ENCODE measurements around the gene ZNF333. TPM values are rescaled to one million over a fixed set of nuclear protein-coding genes. Genes with fewer than 3 reads are reported as not detected.
"Not testable (repeated sequence)": the region's sequence is repeated elsewhere in the genome, so short reads cannot be mapped to it uniquely, and the experiment has no call there.

The ZNF333 gene
- total RNA-seq, 2 experiments from 2014 or later = 11.7 to 12.7 TPM

- Mint-ChIP-seq H3K36me3 (ENCODE audit: low read depth) (no peaks in the 10 kb centered on the region), H3K9me3 (ENCODE audit: low read depth) (peaks cover 2% of the 10 kb centered on the region), H3K4me3 (no peak overlapping the region), H3K27ac (no peak overlapping the region), H3K4me1 (no peaks in the 10 kb centered on the region), H3K27me3 (no peaks in the 10 kb centered on the region)
- ATAC-seq (no peak), DNase-seq (no peak)
- POLR2A ChIA-PET = interaction anchor here (0.6 kb wide), 1 partner anchor 38 kb away, joined by 3 read pairs; no protein-coding TSS in a partner anchor
- CTCF ChIA-PET = no interaction called here
- intact Hi-C loops (cut with DNase I, micrococcal nuclease) = no loop called here
These were observed 46.1 kb downstream of the ZNF333 start for GRCh38 chr19:14735915-14736314.

GRCh38 chr19:14746886-14747285 is 57.0 kb downstream of the ZNF333 start:
- Mint-ChIP-seq H3K36me3 (ENCODE audit: low read depth) (no peaks in the 10 kb centered on the region), H3K9me3 (ENCODE audit: low read depth) (peaks cover 2% of the 10 kb centered on the region), H3K27ac (no peak overlapping the region), H3K27me3 (peaks cover 2% of the 10 kb centered on the region), H3K4me1 (no peaks in the 10 kb centered on the region), H3K4me3 (no peak overlapping the region)
- no peak for ATAC-seq
- ChIA-PET CTCF (interaction anchor here (0.6 kb wide), 1 partner anchor 100 kb away, joined by 3 read pairs; no protein-coding TSS in a partner anchor), POLR2A (no interaction called here)
- no peak for DNase-seq
- intact Hi-C loops (cut with DNase I, micrococcal nuclease) = no loop called here

GRCh38 chr19:14748601-14749000 is 58.8 kb downstream of the ZNF333 start:
- intact Hi-C loops (cut with DNase I, micrococcal nuclease) = no loop called here
- ATAC-seq (no peak), DNase-seq (no peak)
- no peaks in the 10 kb centered on the region for H3K4me1 Mint-ChIP-seq
- no peaks in the 10 kb centered on the region for H3K36me3 Mint-ChIP-seq (ENCODE audit: low read depth)
- H3K27me3 Mint-ChIP-seq = peaks cover 2% of the 10 kb centered on the region
- no peak overlapping the region for H3K27ac Mint-ChIP-seq
- H3K9me3 Mint-ChIP-seq (ENCODE audit: low read depth) = peaks cover 2% of the 10 kb centered on the region
- H3K4me3 Mint-ChIP-seq = no peak overlapping the region
- ChIA-PET CTCF (no interaction called here), POLR2A (no interaction called here)

- H3K36me3 Mint-ChIP-seq (ENCODE audit: low read depth) = no peaks in the 10 kb centered on the region
- intact Hi-C loops (cut with DNase I, micrococcal nuclease) = no loop called here
These were observed 69.0 kb downstream of the ZNF333 start for GRCh38 chr19:14758816-14759215.

GRCh38 chr19:14761607-14762006 is 71.8 kb downstream of the ZNF333 start:
- no peaks in the 10 kb centered on the region for H3K4me1 Mint-ChIP-seq
- no peak for ATAC-seq
- POLR2A ChIA-PET = no interaction called here

More at GRCh38 chr19:14758816-14759215, 69.0 kb downstream of the ZNF333 start:
- no peak overlapping the region for H3K4me3 Mint-ChIP-seq
- DNase-seq (no peak), ATAC-seq (no peak)
- H3K4me1 Mint-ChIP-seq = no peaks in the 10 kb centered on the region
- no peaks in the 10 kb centered on the region for H3K9me3 Mint-ChIP-seq (ENCODE audit: low read depth)
- no peak overlapping the region for H3K27ac Mint-ChIP-seq
- POLR2A ChIA-PET = no interaction called here
- CTCF ChIA-PET = no interaction called here
- peaks cover 3% of the 10 kb centered on the region for H3K27me3 Mint-ChIP-seq

GRCh38 chr19:14762111-14762510 is 72.3 kb downstream of the ZNF333 start:
- peaks cover 3% of the 10 kb centered on the region for H3K36me3 Mint-ChIP-seq (ENCODE audit: low read depth)
- POLR2A ChIA-PET = no interaction called here
- H3K27me3 Mint-ChIP-seq = peaks cover 5% of the 10 kb centered on the region
- CTCF ChIA-PET = no interaction called here
- no peaks in the 10 kb centered on the region for H3K9me3 Mint-ChIP-seq (ENCODE audit: low read depth)
- no peak overlapping the region for H3K4me3 Mint-ChIP-seq
- ATAC-seq = no peak
- intact Hi-C loops (cut with DNase I, micrococcal nuclease) = no loop called here
- H3K4me1 Mint-ChIP-seq = no peaks in the 10 kb centered on the region
- H3K27ac Mint-ChIP-seq = no peak overlapping the region
- DNase-seq = no peak

More at GRCh38 chr19:14761607-14762006, 71.8 kb downstream of the ZNF333 start:
- DNase-seq = no peak
- Mint-ChIP-seq H3K9me3 (ENCODE audit: low read depth) (no peaks in the 10 kb centered on the region), H3K4me3 (no peak overlapping the region), H3K27ac (no peak overlapping the region), H3K27me3 (peaks cover 5% of the 10 kb centered on the region), H3K36me3 (ENCODE audit: low read depth) (peaks cover 3% of the 10 kb centered on the region)
- CTCF ChIA-PET = interaction anchor here (0.7 kb wide), 1 partner anchor 255 kb away, joined by 3 read pairs; no protein-coding TSS in a partner anchor
- intact Hi-C loops (cut with DNase I, micrococcal nuclease) = no loop called here

GRCh38 chr19:14763497-14764145 is 73.8 kb downstream of the ZNF333 start:
- H3K9me3 Mint-ChIP-seq (ENCODE audit: low read depth) = no peaks in the 10 kb centered on the region
- H3K4me1 Mint-ChIP-seq = no peaks in the 10 kb centered on the region
- DNase-seq (no peak), ATAC-seq (no peak)
- no peak overlapping the region for H3K4me3 Mint-ChIP-seq
- no peak overlapping the region for H3K27ac Mint-ChIP-seq
- ChIA-PET POLR2A (no interaction called here), CTCF (no interaction called here)
- H3K36me3 Mint-ChIP-seq (ENCODE audit: low read depth) = peaks cover 3% of the 10 kb centered on the region
- H3K27me3 Mint-ChIP-seq = peaks cover 5% of the 10 kb centered on the region
- intact Hi-C loops (cut with DNase I, micrococcal nuclease) = no loop called here

GRCh38 chr19:14764401-14764800 is 74.6 kb downstream of the ZNF333 start:
- intact Hi-C loops (cut with DNase I, micrococcal nuclease) = no loop called here
- Mint-ChIP-seq H3K27ac (no peak overlapping the region), H3K9me3 (ENCODE audit: low read depth) (no peaks in the 10 kb centered on the region), H3K27me3 (peaks cover 5% of the 10 kb centered on the region), H3K4me3 (no peak overlapping the region), H3K36me3 (ENCODE audit: low read depth) (peaks cover 3% of the 10 kb centered on the region), H3K4me1 (no peaks in the 10 kb centered on the region)
- ChIA-PET CTCF (no interaction called here), POLR2A (no interaction called here)
- no peak for ATAC-seq
- no peak for DNase-seq

GRCh38 chr19:14765403-14765802 is 75.6 kb downstream of the ZNF333 start:
- peak; percentile 6 for ATAC-seq
- not testable (repeated sequence) for DNase-seq; H3K27me3 Mint-ChIP-seq; H3K9me3 Mint-ChIP-seq (ENCODE audit: low read depth); H3K4me3 Mint-ChIP-seq; H3K36me3 Mint-ChIP-seq (ENCODE audit: low read depth); H3K4me1 Mint-ChIP-seq
- ChIA-PET POLR2A (interaction anchor here (0.6 to 1.2 kb wide), 2 partner anchors 367 to 368 kb away, joined by 3 read pairs; no protein-coding TSS in a partner anchor), CTCF (interaction anchor here (0.6 kb wide), 1 partner anchor 208 kb away, joined by 3 read pairs; no protein-coding TSS in a partner anchor)
- peak overlapping the region; percentile 13 for H3K27ac Mint-ChIP-seq
- intact Hi-C loops (cut with DNase I, micrococcal nuclease) = loop anchor here in 1 of 2 experiments (5.0 kb wide), 1 partner anchor 368 kb away; no protein-coding TSS in a partner anchor

GRCh38 chr19:14765841-14766240 is 76.0 kb downstream of the ZNF333 start:
- H3K36me3 Mint-ChIP-seq (ENCODE audit: low read depth); H3K4me1 Mint-ChIP-seq; H3K27ac Mint-ChIP-seq; DNase-seq; H3K9me3 Mint-ChIP-seq (ENCODE audit: low read depth); H3K27me3 Mint-ChIP-seq; H3K4me3 Mint-ChIP-seq: not testable (repeated sequence)
- POLR2A ChIA-PET = interaction anchor here (0.6 to 1.2 kb wide), 2 partner anchors 367 to 368 kb away, joined by 3 read pairs; no protein-coding TSS in a partner anchor
- ATAC-seq = peak; percentile 23
- CTCF ChIA-PET = interaction anchor here (0.6 kb wide), 1 partner anchor 208 kb away, joined by 3 read pairs; no protein-coding TSS in a partner anchor
- intact Hi-C loops (cut with DNase I, micrococcal nuclease) = loop anchor here in 1 of 2 experiments (5.0 kb wide), 1 partner anchor 369 kb away; no protein-coding TSS in a partner anchor

GRCh38 chr19:14767466-14767971 is 77.7 kb downstream of the ZNF333 start:
- Mint-ChIP-seq H3K9me3 (ENCODE audit: low read depth) (no peaks in the 10 kb centered on the region), H3K36me3 (ENCODE audit: low read depth) (peaks cover 3% of the 10 kb centered on the region), H3K27ac (no peak overlapping the region), H3K4me1 (no peaks in the 10 kb centered on the region), H3K4me3 (no peak overlapping the region), H3K27me3 (peaks cover 7% of the 10 kb centered on the region)
- ATAC-seq (no peak), DNase-seq (no peak)
- CTCF ChIA-PET = no interaction called here
- POLR2A ChIA-PET = no interaction called here
- intact Hi-C loops (cut with DNase I, micrococcal nuclease) = loop anchor here in 1 of 2 experiments (5.0 kb wide), 1 partner anchor 370 kb away; no protein-coding TSS in a partner anchor

GRCh38 chr19:14768001-14768400 is 78.2 kb downstream of the ZNF333 start:
- Mint-ChIP-seq H3K27ac (no peak overlapping the region), H3K36me3 (ENCODE audit: low read depth) (peaks cover 3% of the 10 kb centered on the region), H3K4me3 (no peak overlapping the region), H3K4me1 (no peaks in the 10 kb centered on the region), H3K9me3 (ENCODE audit: low read depth) (no peaks in the 10 kb centered on the region), H3K27me3 (peaks cover 7% of the 10 kb centered on the region)
- CTCF ChIA-PET = no interaction called here
- POLR2A ChIA-PET = no interaction called here
- ATAC-seq = no peak
- DNase-seq = no peak
- intact Hi-C loops (cut with DNase I, micrococcal nuclease) = loop anchor here in 1 of 2 experiments (5.0 kb wide), 1 partner anchor 371 kb away; no protein-coding TSS in a partner anchor
